Measurements from ENCODE around the gene PACSIN1.
"Not testable (repeated sequence)": the region's sequence is repeated elsewhere in the genome, so short reads cannot be mapped to it uniquely, and the experiment has no call there.

The PACSIN1 gene

DNA sequence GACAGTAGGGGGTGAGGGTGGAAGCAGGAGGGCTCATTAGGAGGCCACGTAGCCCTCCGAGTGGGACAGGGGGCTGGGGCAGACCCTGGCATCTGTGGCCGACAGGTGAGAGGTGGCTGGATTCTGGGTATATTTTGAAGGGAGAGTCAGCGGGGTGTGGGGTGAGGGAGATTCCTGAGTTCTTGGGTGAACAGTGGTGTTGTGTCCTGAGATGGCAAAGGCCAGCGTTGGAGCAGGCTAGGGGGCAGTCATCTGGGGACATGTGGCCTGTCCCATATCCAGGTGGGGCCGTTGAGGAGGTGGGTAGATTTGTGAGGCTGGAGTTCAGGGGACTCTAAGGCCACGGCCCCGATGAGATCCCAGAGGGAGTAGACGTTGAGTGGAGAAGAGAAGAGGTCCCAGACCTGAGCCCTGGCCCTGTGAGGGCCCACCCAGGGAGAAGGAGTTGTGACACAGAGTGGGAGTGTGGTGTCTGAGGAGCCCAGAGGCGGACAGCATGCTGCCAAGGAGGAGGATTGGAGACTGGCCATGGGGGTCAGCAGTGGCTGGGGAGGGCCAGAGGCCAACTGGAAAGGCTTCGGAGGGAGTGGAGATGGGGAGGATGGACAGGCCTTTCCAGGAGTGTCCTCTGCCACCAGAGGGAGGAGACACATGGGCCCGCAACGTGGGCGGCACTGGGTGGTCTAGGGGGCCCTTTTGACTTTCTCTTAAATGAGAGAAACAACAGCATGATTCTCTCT lies 19.6 kb downstream of the PACSIN1 start:
- no peak for DNase-seq

DNA sequence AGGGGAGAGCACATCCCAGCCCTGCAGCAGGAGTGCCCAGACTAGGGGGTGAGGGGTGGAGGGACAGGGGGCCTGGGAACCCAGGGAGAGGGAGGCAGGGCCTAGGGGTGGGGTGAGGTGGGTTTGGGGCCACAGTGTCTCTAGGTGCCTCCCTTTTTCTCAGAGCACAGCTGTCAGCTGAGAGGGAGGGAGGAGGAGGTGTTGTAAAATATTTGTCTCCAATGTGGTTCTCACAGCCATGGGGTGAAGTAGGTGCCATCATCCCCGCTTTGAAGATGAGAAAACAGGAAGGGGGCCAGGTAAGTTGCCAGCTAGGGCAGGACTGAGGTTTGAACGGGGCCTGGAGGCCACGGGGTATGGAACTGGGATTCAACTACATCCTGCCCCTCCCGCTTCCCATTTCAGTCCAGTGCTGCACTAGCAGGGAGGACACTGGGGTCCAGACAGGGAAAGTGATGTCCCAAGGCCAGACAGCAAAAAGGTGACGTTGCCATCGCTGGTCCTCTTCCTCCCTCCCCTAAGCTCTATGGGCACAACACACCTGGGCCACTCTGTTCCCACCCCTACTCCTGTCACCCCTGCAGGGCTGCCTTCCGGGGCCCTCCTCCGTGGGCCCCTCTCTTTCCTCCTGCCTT lies 20.3 kb downstream of the PACSIN1 start:
- no peak for DNase-seq

- DNase-seq: not testable (repeated sequence)
Observed at GRCh38 chr6:34486886-34487285, 21.0 kb downstream of the PACSIN1 start.

- DNase-seq: no peak
Observed at GRCh38 chr6:34487536-34487935, 21.7 kb downstream of the PACSIN1 start.

GRCh38 chr6:34489207-34489805 lies 23.4 kb downstream of the PACSIN1 start:
- no peak for DNase-seq

DNA sequence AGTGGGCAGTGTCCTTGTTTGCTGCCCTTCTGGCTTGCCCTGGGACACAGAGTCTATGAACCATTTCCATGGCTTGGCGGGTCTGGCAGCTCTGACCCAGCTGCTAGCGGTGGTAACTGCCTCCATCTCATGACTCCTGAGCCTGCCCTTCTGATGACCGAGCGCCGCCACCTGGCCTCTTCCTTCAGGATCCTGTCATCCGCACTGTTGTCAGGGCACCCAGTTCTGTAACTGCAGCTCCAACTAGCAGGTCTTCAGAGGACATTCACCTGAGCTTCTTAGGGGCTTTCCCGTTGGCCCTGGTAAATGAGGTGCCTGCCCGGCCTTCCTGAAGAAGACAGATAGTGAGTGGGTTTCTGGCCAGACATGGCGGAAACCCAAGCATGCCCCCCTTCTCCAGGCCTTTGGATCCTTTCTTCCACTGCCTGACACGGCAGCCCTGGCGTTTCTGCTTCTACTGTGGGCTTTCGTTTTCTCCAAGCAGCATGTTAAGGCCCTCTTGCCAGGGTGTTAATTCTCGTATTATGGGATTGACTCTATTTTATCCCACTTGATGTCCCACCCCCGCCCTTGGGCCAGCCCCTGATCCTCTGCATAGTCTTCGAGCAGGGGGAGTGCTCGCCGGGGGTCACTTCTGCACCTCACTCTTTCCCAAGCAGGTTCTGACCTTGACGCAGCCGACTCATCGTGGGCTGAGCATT lies 24.7 kb downstream of the PACSIN1 start:
- DNase-seq: no peak

- no peak for DNase-seq
Observed at GRCh38 chr6:34491091-34491430, 25.2 kb downstream of the PACSIN1 start.

DNA sequence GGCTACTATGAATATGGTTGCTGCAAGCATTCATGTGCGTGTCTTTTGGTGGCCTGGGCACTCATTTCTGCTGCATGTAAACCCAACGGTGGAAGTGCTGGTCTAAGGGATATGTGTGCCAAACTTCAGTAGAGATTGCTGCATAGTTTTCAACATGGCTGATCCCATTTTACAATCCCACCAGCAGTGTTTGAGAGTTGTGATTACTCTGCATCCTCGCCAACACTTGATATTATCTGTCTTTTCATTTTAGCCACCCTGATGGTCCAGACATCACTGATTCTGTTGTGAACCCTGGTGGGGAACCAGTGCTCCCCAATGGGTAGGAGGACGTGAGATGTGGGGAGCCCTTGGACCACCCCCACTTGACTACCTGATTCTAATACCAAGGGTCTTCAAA lies 27.5 kb downstream of the PACSIN1 start:
- DNase-seq: no peak

- no peak for DNase-seq
Observed at GRCh38 chr6:34494973-34495372, 29.1 kb downstream of the PACSIN1 start.

DNA sequence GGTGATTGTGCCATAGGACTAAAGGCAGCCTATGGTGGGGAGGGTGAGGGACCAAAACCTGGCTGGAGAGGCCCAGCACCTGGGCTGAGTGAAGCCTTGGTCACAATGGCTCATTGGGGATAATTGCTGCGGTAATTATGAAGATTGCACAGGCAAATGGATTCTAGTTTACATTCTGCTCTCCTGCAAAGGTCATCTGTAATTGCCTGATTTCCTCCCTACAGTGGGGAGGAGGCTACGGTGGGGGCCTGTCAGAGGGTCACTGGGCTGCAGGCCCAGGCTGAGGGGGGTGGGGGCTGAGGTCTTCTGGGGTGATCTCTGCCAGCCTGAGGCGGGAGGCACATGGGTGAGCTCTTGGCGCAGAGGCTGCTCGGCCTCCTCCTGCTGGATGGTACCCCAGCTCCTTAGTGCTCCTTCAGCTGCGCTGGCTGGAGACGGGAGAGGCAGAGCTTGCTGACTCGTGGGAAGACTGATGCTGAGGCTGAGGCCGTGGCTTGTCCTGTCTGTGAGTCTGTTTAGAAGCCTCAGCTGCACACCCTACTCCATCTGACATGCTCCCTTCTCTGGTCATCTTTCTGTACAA lies 30.3 kb downstream of the PACSIN1 start:
- no peak for DNase-seq

DNA sequence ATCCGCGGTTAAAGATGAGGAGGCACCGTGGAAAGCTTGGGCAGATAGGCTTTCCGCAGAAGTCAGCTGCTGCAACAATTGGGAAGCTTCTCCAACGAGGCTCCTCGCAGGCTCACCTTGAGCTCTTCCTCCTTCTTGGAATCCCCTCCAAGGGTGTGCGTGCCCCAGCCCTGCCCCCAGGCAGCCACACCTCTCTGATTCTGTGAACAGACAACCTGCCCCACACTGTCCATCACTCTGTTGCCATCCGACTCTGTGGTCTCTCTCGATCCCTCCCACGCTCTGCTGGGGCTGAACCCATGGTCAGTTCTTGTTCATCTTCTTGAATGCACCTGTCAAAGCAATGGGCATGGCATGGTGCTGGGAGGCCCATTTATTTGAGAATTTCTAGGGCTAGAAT lies 31.5 kb downstream of the PACSIN1 start:
- DNase-seq: no peak

GRCh38 chr6:34506718-34507117 lies 40.8 kb downstream of the PACSIN1 start:
- no peak for DNase-seq

DNA sequence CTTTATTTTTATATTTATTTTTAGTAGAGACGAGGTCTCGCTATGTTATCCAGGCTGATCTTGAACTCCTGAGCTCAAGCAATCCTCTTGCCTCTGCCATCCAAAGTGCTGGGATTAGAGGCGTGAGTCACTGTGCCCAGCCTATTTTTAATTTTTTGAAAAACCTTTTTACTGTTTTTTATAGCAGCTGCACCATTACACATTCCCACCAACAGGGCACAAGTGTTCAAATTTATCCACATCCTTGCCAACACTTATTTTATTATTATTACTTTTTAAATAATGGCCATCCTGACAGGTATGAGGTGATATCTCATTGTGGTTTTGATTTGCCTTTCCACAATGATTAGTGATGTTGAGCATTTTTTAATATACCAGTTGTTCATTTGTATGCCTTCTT lies 42.5 kb downstream of the PACSIN1 start:
- DNase-seq: no peak

- no peak for DNase-seq
Observed at GRCh38 chr6:34509782-34510181, 43.9 kb downstream of the PACSIN1 start.

GRCh38 chr6:34510299-34510698 lies 44.4 kb downstream of the PACSIN1 start:
- no peak for DNase-seq

DNA sequence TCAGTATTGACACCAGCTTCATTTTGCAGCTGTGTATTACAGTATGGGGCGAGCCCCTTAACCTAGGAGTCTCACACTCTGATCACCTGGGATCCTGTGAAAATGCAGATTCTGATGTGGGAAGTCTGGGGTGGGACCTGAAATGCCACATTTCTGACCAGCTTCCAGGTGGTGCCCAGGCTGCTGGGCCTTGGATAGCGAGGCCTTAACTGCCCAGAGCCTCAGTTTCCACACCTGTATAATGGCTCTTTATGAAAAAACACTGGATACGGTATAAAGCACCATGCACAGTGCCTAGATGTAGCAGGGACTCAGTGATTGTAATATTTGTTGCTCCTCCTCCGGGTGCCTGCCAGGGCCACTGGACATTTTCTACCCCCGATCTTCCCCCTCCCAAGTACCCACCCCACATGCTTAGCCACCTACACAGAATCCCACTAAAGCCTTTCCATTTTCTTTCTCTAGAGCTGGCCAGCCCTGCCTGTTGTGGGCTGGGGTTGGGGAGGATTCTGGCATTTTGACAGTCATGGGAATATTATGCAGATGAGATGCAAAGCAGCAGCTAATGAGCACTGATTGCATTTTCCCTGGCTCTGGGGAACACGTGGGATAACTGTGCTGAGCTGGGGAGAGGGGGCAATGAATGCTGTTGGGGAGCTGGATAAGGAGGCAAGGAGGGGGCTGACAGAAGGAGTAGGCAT lies 45.5 kb downstream of the PACSIN1 start:
- no peak for DNase-seq

- no peak for DNase-seq
Observed at GRCh38 chr6:34511915-34512737, 46.2 kb downstream of the PACSIN1 start.

- DNase-seq: no peak
Observed at GRCh38 chr6:34512738-34513115, 46.9 kb downstream of the PACSIN1 start.

DNA sequence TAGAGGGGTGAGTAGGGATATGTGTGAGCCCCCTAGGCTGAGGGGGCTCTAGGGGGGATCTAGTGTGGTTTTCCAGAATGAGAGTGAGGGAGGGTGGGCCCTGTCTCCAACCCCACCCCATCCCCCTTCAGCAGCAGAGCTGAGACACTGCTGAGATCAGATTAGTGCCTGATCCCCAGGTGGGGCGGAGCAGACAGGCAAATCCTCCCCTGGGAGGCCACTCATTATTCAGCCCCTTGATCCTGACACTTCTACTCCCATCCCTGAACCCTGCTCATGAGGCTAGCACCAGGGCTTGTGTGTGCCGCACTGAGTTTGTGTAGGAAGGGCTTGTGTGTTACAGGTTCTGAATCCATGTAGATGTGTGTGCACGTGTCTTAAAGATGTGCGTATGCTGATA lies 47.8 kb downstream of the PACSIN1 start:
- no peak for DNase-seq

GRCh38 chr6:34514112-34514511 lies 48.2 kb downstream of the PACSIN1 start:
- DNase-seq: no peak

GRCh38 chr6:34514593-34515472 lies 49.0 kb downstream of the PACSIN1 start:
- peak; percentile 9 for DNase-seq
